Measurements from ENCODE around the gene KIF3C. TPM values are rescaled to one million over a fixed set of nuclear protein-coding genes. Genes with fewer than 3 reads are reported as not detected.
A peak's percentile ranks its signal among the peaks of the same experiment; 100 is the strongest.

Gene KIF3C
- total RNA-seq, 1 donor from 2014 or later: 56.2 TPM

- Mint-ChIP-seq H3K27me3 (ENCODE audit: low read depth) (no peaks in the 10 kb centered on the region), H3K4me3 (no peak overlapping the region), H3K27ac (ENCODE audit: unreplicated experiment) (no peak overlapping the region), H3K9me3 (no peaks in the 10 kb centered on the region), H3K4me1 (peaks cover 4% of the 10 kb centered on the region), H3K36me3 (ENCODE audit: low read depth) (no peaks in the 10 kb centered on the region)
- no peak for DNase-seq (ENCODE audit: low read depth, low spot score)
- TF ChIP-seq CTCF (conservative IDR thresholded peaks at IDR 0.05): no peak
Observed at GRCh38 chr2:25988134-25988533, 5.8 kb upstream of the KIF3C start.

GRCh38 chr2:25983735-25984134, 1.4 kb upstream of the KIF3C start:
- no peak overlapping the region for H3K27ac Mint-ChIP-seq (ENCODE audit: unreplicated experiment)
- peaks cover 2% of the 10 kb centered on the region for H3K36me3 Mint-ChIP-seq (ENCODE audit: low read depth)
- H3K27me3 Mint-ChIP-seq (ENCODE audit: low read depth): no peaks in the 10 kb centered on the region
- peak overlapping the region; percentile 84 for H3K4me3 Mint-ChIP-seq
- H3K4me1 Mint-ChIP-seq: peaks cover 30% of the 10 kb centered on the region
- no peak for DNase-seq (ENCODE audit: low read depth, low spot score)
- no peaks in the 10 kb centered on the region for H3K9me3 Mint-ChIP-seq
- TF ChIP-seq CTCF (conservative IDR thresholded peaks at IDR 0.05): no peak

DNA sequence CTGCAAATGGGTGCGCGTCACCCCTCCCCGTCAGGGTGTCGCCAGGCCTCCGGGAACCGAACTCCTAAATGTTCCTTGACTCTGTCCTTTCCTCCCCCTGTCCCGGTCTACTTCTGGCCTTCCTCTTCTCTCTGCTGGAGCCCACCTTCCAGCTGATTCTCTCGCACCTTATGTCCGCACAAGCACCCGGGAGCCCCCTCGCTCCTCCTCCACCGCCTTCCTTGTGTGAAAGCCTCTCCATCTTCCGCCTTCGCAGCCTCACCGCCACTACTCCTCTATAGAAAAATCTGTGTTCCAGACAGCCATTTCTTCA, 627 bp upstream of the KIF3C start:
- TF ChIP-seq CTCF (conservative IDR thresholded peaks at IDR 0.05): no peak
- peaks cover 2% of the 10 kb centered on the region for H3K36me3 Mint-ChIP-seq (ENCODE audit: low read depth)

DNA sequence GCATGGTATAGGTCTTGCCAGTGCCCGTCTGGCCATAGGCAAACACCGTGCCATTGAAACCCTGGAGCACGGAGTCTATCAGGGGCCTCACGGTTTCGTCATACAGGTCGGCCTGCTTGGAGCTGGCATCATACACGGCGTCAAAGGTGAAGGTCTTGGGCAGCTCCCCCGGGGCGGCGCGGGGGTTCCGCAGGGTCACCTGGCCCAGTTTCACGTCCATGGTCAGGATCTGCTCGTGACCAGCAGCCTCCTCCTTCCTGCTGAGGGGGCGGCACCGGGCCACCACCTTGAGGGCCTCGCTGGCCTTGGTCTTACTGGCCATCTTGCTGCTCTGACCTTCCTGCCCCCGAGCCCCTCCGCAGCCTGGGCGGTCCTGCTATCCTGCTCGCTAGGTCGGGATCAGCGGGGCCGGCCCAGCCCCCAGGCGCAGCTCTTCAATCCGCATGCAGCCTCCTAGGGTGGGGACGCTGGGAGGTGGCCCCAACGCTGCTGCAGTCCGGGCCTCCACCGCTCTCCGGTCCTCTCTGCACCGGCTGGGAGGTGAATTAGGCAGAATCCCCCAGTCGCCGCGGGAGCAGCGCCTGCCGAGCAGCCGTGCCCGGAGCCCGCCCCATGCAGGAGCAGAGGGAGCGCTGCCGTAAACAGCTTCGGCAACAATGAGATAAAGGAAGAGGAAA, 563 bp downstream of the KIF3C start:
- Mint-ChIP-seq H3K27ac (ENCODE audit: unreplicated experiment) (no peak overlapping the region), H3K9me3 (no peaks in the 10 kb centered on the region), H3K36me3 (ENCODE audit: low read depth) (peaks cover 2% of the 10 kb centered on the region), H3K27me3 (ENCODE audit: low read depth) (no peaks in the 10 kb centered on the region), H3K4me3 (peak overlapping the region; percentile 87), H3K4me1 (peaks cover 50% of the 10 kb centered on the region)
- no peak for DNase-seq (ENCODE audit: low read depth, low spot score)
- TF ChIP-seq CTCF (conservative IDR thresholded peaks at IDR 0.05): no peak

More for the DNA sequence above, 627 bp upstream of the KIF3C start:
- DNase-seq (ENCODE audit: low read depth, low spot score): no peak
- peak overlapping the region; percentile 92 for H3K27ac Mint-ChIP-seq (ENCODE audit: unreplicated experiment)
- no peaks in the 10 kb centered on the region for H3K9me3 Mint-ChIP-seq
- peak overlapping the region; percentile 84 for H3K4me3 Mint-ChIP-seq
- peaks cover 38% of the 10 kb centered on the region for H3K4me1 Mint-ChIP-seq
- H3K27me3 Mint-ChIP-seq (ENCODE audit: low read depth): no peaks in the 10 kb centered on the region

DNA sequence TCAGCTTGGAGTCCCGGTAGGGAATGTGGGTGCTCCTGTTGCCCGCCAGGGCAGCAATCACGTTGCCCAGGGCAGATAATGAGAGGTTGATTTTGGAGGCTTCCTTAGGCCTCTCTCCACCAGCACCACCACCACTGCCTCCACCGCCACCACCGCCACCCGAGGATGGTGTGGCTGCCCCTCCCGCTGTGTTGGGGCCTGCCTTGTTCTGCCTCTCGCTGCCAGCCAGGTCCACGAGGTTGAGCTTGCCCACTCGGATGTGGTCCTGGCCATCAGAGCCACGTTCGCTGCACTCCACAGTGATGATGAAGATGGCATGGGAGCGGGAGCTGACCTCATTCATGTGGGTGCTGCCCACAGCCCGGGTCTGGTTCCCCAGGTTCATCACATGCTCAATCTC, 1.3 kb downstream of the KIF3C start:
- DNase-seq (ENCODE audit: low read depth, low spot score): no peak
- Mint-ChIP-seq H3K9me3 (no peaks in the 10 kb centered on the region), H3K4me1 (peaks cover 57% of the 10 kb centered on the region), H3K36me3 (ENCODE audit: low read depth) (peaks cover 6% of the 10 kb centered on the region), H3K27me3 (ENCODE audit: low read depth) (no peaks in the 10 kb centered on the region), H3K4me3 (peak overlapping the region; percentile 59), H3K27ac (ENCODE audit: unreplicated experiment) (no peak overlapping the region)
- no peak for TF ChIP-seq CTCF (conservative IDR thresholded peaks at IDR 0.05)

Data from neural crest cell (in vitro differentiated cells).